RWPE2 (cell line): Measurements from ENCODE around the gene MAPK8IP3.

ENCODE experiments used
- ATAC-seq: fragments of 200-7000 bp; cut with Tn5 transposase; 3 replicates; pipeline ENCODE4 v1.9.1; 2021; ENCODE audit warnings: low read depth
- DNase-seq: peaks from one replicate; pipeline ENCODE4 v3.0.0-alpha.2; 2020; ENCODE audit warnings: low spot score
- H3K27ac ChIP-seq: fragments of 450-650 bp; 2 replicates; pipeline ENCODE4 v1.5.1; 2017; ENCODE audit warnings: mild to moderate bottlenecking; ENCODE audit not compliant: poor library complexity, severe bottlenecking
- H3K27me3 ChIP-seq: fragments of 250-450 bp; sonication (Bioruptor Pico); 2 replicates; pipeline ENCODE4 v1.5.1; 2021; ENCODE audit warnings: mild to moderate bottlenecking, moderate library complexity; ENCODE audit not compliant: insufficient read depth, poor library complexity, severe bottlenecking
- H3K36me3 ChIP-seq: fragments of 250-450 bp; sonication (Bioruptor Pico); 2 replicates; pipeline ENCODE4 v1.5.1; 2020; ENCODE audit warnings: low read depth, mild to moderate bottlenecking, moderate library complexity
- H3K4me1 ChIP-seq: fragments of 250-450 bp; sonication (Bioruptor Pico); 2 replicates; pipeline ENCODE4 v1.5.1; 2021; ENCODE audit warnings: mild to moderate bottlenecking, moderate library complexity; ENCODE audit not compliant: insufficient read depth, poor library complexity, severe bottlenecking
- H3K4me3 ChIP-seq: fragments of 250-450 bp; sonication (Bioruptor Pico); 2 replicates; pipeline ENCODE4 v1.5.1; 2021; ENCODE audit warnings: mild to moderate bottlenecking, moderate library complexity; ENCODE audit not compliant: severe bottlenecking
- H3K9me3 ChIP-seq: fragments of 250-450 bp; sonication (Bioruptor Pico); 2 replicates; pipeline ENCODE4 v1.5.1; 2021; ENCODE audit warnings: mild to moderate bottlenecking, moderate library complexity; ENCODE audit not compliant: severe bottlenecking
- CTCF ChIP-seq: fragments of 450-650 bp; IDR thresholded peaks from one replicate; pipeline ENCODE4 v1.5.1; 2017; ENCODE audit warnings: mild to moderate bottlenecking, moderate library complexity; ENCODE audit not compliant: poor library complexity, severe bottlenecking

The MAPK8IP3 gene

GRCh38 chr16:1771188-1771863, 65.3 kb downstream of the MAPK8IP3 start, which contains the start of gene NME3:
Gene NME3, minus strand, starts transcription at chr16:1771543. Its CDS starts 9 bp downstream, at chr16:1771534.
- no peaks in the 10 kb centered on the region for H3K27me3 ChIP-seq
- peaks cover 25% of the 10 kb centered on the region for H3K36me3 ChIP-seq
- ATAC-seq = peak; percentile 29
- H3K4me1 ChIP-seq = peaks cover 4% of the 10 kb centered on the region
- DNase-seq = no peak
- H3K27ac ChIP-seq = peak within 1 kb of the TSS; percentile 66
- TF ChIP-seq CTCF = no peak
- H3K9me3 ChIP-seq = no peaks in the 10 kb centered on the region
- H3K4me3 ChIP-seq = peak within 1 kb of the TSS; percentile 83

- H3K27ac ChIP-seq = peak overlapping the region; percentile 66
- H3K9me3 ChIP-seq = no peaks in the 10 kb centered on the region
- no peak for DNase-seq
- H3K4me1 ChIP-seq = peaks cover 4% of the 10 kb centered on the region
- TF ChIP-seq CTCF = no peak
- peak overlapping the region; percentile 83 for H3K4me3 ChIP-seq
- H3K27me3 ChIP-seq = no peaks in the 10 kb centered on the region
- ATAC-seq = no peak
- peaks cover 30% of the 10 kb centered on the region for H3K36me3 ChIP-seq
Observed at GRCh38 chr16:1771864-1772361, 65.9 kb downstream of the MAPK8IP3 start.

- ATAC-seq (no peak), DNase-seq (no peak)
- peaks cover 4% of the 10 kb centered on the region for H3K4me1 ChIP-seq
- H3K9me3 ChIP-seq = no peaks in the 10 kb centered on the region
- H3K36me3 ChIP-seq = peaks cover 30% of the 10 kb centered on the region
- TF ChIP-seq CTCF = no peak
- peak within 1 kb of the TSS; percentile 83 for H3K4me3 ChIP-seq
- no peaks in the 10 kb centered on the region for H3K27me3 ChIP-seq
- peak within 1 kb of the TSS; percentile 66 for H3K27ac ChIP-seq
Observed at GRCh38 chr16:1772362-1772907, 66.4 kb downstream of the MAPK8IP3 start, which contains the start of gene EME2. Gene EME2, plus strand, starts transcription at chr16:1772810. Its CDS starts 418 bp downstream, at chr16:1773228.

- Histone ChIP-seq H3K27me3 (no peaks in the 10 kb centered on the region), H3K27ac (peak within 1 kb of the TSS; percentile 66), H3K4me3 (peak within 1 kb of the TSS; percentile 83), H3K36me3 (peaks cover 30% of the 10 kb centered on the region), H3K4me1 (peaks cover 4% of the 10 kb centered on the region), H3K9me3 (no peaks in the 10 kb centered on the region)
- TF ChIP-seq CTCF = peak; percentile 89
- ATAC-seq (peak; percentile 40), DNase-seq (no peak)
Observed at GRCh38 chr16:1772908-1773702, 67.1 kb downstream of the MAPK8IP3 start, which contains the start of gene MRPS34. Gene MRPS34, minus strand, starts transcription at chr16:1773134. Its CDS starts 15 bp downstream, at chr16:1773119.
